GDM1 (cell line): ENCODE results near the gene PRIMA1.

Source experiments
- DNase-seq: peaks from one replicate; lab custom pipeline; 2025; lab: John Stamatoyannopoulos, UW

PRIMA1 gene

DNA sequence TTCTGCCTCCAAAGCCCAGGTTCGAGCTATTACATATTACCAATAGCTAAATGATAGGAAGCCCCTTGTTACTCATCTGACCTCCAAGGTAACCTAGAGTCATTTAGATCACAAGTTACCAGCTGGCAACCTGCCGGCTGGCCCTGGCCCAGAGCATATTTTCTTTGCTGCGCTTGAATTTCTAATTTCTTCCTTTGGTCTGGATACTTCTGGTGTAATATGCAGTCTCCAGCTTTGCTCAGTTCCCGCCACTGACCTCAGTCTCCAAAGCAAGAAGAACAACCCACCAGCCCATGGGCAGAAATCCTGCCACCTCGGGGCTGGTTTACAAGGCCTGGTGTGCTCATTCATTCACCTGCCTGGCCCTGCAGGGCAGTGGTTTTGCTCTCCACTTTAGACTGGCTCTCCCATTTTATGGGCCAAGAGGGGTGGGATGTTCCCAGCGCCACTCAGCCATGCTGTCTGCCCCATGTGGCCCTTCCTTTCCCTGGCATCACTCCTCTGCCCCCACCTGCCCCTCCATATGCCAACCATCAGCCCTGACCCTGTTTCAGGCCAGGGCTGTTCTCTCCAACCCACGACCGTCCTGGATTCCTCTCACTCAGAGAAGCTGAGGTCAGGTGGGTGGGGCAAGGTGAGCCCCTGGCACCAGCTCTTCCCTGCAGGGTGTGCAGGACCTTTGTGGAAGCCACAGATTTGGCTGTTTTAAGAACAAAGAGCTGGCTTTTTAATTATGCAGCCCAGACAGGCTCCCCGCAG is 76.0 kb downstream of the PRIMA1 start:
- DNase-seq: no peak

- DNase-seq: no peak
These were observed 79.0 kb downstream of the PRIMA1 start for GRCh38 chr14:93709249-93709648.

DNA sequence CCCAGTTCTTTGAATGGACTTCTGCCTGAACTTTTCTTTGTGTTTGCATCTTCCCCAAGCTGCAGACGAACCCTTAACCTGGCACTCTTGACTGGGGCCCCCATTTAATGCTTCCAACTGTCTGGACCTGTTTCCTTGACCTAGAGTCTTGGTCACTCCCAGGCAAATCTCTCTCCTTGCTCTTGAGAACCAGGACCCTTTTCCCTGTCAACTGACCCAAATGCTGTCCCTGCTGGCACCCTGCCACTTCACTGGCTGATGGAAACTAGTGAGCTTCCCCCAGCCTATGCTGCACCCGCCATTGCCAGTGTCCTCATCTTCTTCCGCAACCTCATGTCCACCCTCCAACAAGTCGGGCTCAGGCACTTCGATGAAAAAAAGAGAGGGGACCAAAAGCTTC is 79.5 kb downstream of the PRIMA1 start:
- no peak for DNase-seq

GRCh38 chr14:93708311-93708734 is 80.0 kb downstream of the PRIMA1 start:
- DNase-seq: no peak

GRCh38 chr14:93707475-93707874 is 80.8 kb downstream of the PRIMA1 start:
- DNase-seq: no peak

- no peak for DNase-seq
These were observed 81.8 kb downstream of the PRIMA1 start for GRCh38 chr14:93706360-93706955.

- DNase-seq: no peak
These were observed 82.7 kb downstream of the PRIMA1 start for GRCh38 chr14:93705513-93706156.

DNA sequence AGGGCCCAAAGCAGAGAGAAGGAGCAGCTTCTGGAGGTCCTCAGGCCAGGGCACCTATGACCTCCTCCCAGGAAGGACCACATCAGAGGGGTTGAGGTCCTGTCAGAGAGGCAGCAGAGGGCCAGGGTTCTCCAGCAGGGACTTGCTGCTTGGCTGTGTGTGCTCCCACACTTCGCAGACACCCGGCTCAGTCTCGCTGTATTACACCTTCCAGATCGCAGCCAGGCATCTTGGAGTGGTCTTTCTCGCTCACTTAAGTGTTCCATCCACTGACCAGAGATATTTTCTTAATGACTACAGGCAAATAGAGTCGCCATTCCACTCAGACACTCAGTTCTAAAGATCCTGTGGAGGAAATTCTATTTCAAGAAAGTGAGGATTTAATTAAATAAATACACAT is 84.3 kb downstream of the PRIMA1 start:
- DNase-seq: no peak

DNA sequence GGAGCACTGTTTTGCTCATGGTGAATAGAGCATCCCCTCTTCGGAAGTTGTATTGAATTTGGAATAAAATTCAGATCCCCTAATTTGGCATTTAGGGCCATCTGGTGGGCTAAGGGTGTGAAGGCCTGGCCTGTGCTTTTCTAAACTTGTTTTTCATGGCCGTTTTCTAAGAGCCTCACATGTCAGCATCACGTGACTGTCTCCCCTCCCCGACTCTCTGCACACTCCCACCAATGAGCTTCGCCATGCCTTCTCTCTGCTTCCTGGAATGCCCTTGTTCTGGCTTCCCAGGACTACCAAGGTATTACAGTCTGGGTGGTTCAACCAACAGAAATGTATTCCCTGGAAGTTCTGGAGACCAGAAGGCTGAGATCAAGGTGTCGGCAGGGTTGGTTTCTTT is 85.3 kb downstream of the PRIMA1 start:
- DNase-seq: no peak

DNA sequence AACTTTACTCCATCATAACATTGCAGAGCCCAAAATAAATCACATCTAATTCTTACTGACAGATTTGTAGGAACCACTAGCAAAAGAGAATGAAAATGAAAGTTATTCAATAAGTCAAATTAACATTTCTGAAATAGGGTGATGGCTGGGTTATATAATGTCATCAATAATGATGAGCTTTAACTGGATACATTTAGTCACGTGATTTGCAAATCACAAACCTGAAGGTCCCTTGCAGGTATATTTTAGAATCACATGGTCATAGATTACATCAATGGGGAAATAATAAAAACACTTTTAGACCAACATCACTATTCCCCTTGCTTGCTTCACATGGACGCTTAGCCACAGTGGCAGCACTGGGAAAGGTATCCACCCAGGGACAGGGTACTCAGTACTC is 86.7 kb downstream of the PRIMA1 start:
- DNase-seq: no peak

GRCh38 chr14:93700928-93701327 is 87.4 kb downstream of the PRIMA1 start:
- no peak for DNase-seq

- DNase-seq: no peak
These were observed 94.4 kb downstream of the PRIMA1 start for GRCh38 chr14:93693914-93694313.

- DNase-seq: no peak
These were observed 97.1 kb downstream of the PRIMA1 start for GRCh38 chr14:93691042-93691780.

DNA sequence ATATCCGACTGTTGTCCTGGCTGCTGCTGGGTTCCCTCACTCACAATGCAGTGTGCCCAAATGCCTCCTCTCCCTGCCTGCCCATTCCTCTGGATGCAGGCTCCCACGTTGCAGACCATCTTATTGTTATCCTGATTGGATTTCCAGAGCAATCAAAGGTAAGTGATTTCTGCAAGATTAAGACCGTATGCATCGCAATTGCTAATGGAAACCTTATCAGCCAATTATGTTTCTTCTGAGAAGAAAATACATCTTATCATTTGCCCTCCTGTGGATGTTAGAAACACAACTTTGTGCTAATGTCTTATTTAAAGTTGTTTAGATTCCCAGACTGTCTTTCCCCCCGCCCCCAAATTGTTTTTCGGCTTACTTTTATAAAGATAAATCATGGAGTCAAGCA is 98.1 kb downstream of the PRIMA1 start:
- no peak for DNase-seq

DNA sequence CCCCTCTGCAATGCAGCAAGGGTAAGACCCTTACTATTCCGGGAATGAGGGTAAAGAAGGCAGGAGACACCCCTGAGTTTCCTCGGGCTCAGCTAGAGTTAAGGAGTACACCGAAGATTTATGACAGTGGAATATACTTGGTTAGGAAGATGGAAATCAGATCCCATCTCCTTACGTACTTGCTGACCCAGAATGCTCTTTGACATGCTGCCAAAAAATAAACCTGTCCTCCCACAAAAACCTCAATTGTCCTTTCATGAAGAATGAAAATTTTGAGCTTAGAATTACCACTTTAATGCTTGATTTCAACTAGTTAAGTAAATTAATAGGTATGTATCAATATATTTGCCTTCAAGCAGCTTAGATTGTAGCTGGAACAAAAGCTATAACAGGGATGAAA is 99.5 kb downstream of the PRIMA1 start:
- no peak for DNase-seq

- DNase-seq: no peak
These were observed 100.0 kb downstream of the PRIMA1 start for GRCh38 chr14:93688239-93688666.

DNA sequence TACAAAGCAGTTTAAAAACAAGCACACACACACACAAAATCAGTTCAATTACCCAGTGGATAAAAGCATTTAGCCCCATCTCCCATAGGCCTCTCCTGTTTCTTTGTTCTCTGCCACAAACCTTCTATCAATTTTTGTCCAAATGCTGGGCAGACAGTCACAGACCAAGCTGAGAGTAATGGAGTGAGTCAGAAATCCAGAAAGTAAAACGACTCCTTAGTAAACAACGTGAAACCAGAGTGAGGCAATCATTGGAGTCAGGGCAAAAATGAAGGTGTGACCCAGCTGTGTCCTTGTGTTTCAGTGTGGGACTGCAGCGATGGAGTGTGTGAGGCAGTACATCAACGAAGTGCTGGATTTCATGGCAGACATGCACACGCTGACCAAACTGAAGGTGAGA is 102.0 kb downstream of the PRIMA1 start:
- no peak for DNase-seq

- no peak for DNase-seq
These were observed 103.0 kb downstream of the PRIMA1 start for GRCh38 chr14:93685121-93685895.

DNA sequence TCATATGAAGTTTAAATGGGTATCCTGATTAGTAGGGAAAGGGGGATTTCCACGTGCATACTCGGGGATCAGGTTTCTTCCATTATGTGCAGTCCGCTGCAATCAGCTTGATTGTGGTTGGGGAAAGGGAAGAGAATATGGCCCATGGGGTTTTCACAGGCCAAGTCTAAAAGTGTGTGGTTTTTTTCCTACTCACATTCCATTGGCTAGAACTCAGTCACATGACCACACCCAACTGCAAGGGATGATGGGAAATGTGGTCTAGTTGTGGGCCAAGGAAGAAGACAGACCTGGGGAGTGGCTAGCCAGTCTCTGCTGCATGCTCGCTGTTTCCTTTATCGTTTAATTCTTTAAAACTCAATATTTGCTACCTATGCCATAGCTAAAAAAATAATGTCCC is 105.1 kb downstream of the PRIMA1 start:
- DNase-seq: no peak

GRCh38 chr14:93682459-93682858 is 105.8 kb downstream of the PRIMA1 start:
- no peak for DNase-seq

DNA sequence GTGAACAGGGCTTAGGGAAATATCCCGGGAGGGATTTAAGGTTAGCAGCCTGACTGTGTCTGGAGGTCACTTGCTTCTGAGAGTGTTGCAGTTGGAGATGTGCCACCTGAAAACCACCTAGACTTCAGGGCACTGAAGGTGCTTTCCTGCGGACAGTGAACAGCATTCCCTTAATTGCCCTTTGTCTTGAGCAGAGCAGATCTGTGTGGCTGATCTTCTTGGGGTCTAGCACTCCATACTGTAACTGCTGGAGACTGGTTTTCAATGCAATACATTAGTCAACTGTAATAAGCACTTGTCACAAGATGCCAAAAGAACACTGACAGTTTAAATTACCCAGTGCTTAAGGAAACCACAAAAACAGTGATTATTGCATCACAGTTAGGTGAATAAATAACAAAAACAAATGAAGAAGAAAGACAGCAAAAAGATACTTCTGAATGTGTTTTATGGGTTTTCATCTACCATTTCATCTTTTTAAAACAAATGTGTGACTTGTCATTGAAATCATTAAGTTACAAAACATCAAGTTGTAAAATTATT is 111.8 kb downstream of the PRIMA1 start:
- no peak for DNase-seq

DNA sequence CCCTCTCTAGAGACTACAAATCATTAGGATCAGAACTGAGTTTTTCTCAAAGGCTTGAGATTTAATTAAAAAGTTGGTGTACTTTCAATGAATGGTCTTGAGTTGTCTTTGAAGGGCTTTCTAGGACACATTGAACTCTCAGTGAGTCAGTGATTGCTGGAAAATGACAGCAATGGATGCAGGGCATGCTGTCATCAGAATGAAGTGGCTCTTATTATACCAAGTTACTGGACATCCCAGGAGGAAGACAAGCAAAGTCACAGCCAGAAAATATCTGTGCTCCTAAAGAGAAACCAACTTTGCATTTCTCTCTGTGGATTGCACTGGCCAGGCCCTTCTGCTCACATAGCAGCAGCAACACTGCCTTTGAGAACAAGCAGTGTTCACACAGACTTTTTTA is 112.6 kb downstream of the PRIMA1 start:
- DNase-seq: no peak
